MM.1S (cell line): Measurements from ENCODE around the gene BCL2.

Experiments used
- DNase-seq: peaks from one replicate; pipeline ENCODE4 v3.0.0-alpha.2; 2015
- H2AFZ ChIP-seq: fragments of 300-600 bp; sonication (generic); 2 replicates; pipeline ENCODE4 v1.6.0; 2016; ENCODE audit warnings: antibody characterized with exemption, low read length
- H3F3A ChIP-seq: fragments of 300-600 bp; sonication (generic); 2 replicates; pipeline ENCODE4 v1.6.1; 2016; ENCODE audit warnings: mild to moderate bottlenecking, antibody characterized with exemption, low read length, moderate library complexity, mixed read lengths; ENCODE audit not compliant: insufficient read depth
- H3K27ac ChIP-seq: fragments of 300-600 bp; sonication (generic); 2 replicates; pipeline ENCODE4 v1.5.1; 2016; ENCODE audit warnings: mild to moderate bottlenecking, low read length
- H3K27me3 ChIP-seq: fragments of 300-600 bp; sonication (generic); replicated peaks from 2 replicates; pipeline ENCODE4 v1.6.0; 2016; ENCODE audit warnings: low read length; ENCODE audit not compliant: insufficient read depth
- H3K36me3 ChIP-seq: fragments of 300-600 bp; sonication (generic); replicated peaks from 2 replicates; pipeline ENCODE4 v1.6.1; 2016; ENCODE audit warnings: mild to moderate bottlenecking, low read length, mixed read lengths; ENCODE audit not compliant: insufficient read depth
- H3K4me1 ChIP-seq: fragments of 300-600 bp; sonication (generic); 2 replicates; pipeline ENCODE4 v1.6.1; 2016; ENCODE audit warnings: low read length, mixed read lengths
- H3K4me2 ChIP-seq: fragments of 300-600 bp; sonication (generic); 2 replicates; pipeline ENCODE4 v1.6.0; 2016; ENCODE audit warnings: low read depth, low read length
- H3K4me3 ChIP-seq: fragments of 300-600 bp; sonication (generic); 2 replicates; pipeline ENCODE4 v1.5.1; 2016; ENCODE audit warnings: low read length, mixed read lengths
- H3K79me2 ChIP-seq: fragments of 300-600 bp; sonication (generic); 2 replicates; pipeline ENCODE4 v1.6.1; 2016; ENCODE audit warnings: mixed run types, low read length, mixed read lengths
- H3K9ac ChIP-seq: fragments of 300-600 bp; sonication (generic); 2 replicates; pipeline ENCODE4 v1.6.1; 2016; ENCODE audit warnings: low read length, mixed read lengths
- H3K9me2 ChIP-seq: fragments of 300-600 bp; sonication (generic); replicated peaks from 2 replicates; pipeline ENCODE4 v1.6.1; 2016; ENCODE audit warnings: mild to moderate bottlenecking, low read length, mixed read lengths; ENCODE audit not compliant: insufficient read depth
- H3K9me3 ChIP-seq: fragments of 300-600 bp; sonication (generic); replicated peaks from 2 replicates; pipeline ENCODE4 v1.6.1; 2016; ENCODE audit warnings: mild to moderate bottlenecking, low read length, mixed read lengths; ENCODE audit not compliant: insufficient read depth
- H4K20me1 ChIP-seq: fragments of 300-600 bp; sonication (generic); 2 replicates; pipeline ENCODE4 v1.6.1; 2016; ENCODE audit warnings: mild to moderate bottlenecking, low read length, moderate library complexity, mixed read lengths; ENCODE audit not compliant: insufficient read depth
- EZH2 ChIP-seq: fragments of 300-600 bp; sonication (generic); optimal IDR thresholded peaks from 2 replicates; pipeline ENCODE3; 2017; ENCODE audit warnings: low read depth, mild to moderate bottlenecking, antibody characterized with exemption, low read length, mixed read lengths
- EZH2phosphoT487 ChIP-seq: fragments of 300-600 bp; sonication (generic); IDR thresholded peaks from 2 replicates; pipeline ENCODE4 v1.6.1; 2018; ENCODE audit warnings: antibody characterized with exemption, low read length
- TF ChIP-seq, protein P1 (sequence below): fragments of 300-600 bp; sonication (generic); IDR thresholded peaks from 2 replicates; pipeline ENCODE4 v1.5.1; 2016; ENCODE audit warnings: antibody characterized with exemption, low read length, mixed read lengths

BCL2 gene

DNA sequence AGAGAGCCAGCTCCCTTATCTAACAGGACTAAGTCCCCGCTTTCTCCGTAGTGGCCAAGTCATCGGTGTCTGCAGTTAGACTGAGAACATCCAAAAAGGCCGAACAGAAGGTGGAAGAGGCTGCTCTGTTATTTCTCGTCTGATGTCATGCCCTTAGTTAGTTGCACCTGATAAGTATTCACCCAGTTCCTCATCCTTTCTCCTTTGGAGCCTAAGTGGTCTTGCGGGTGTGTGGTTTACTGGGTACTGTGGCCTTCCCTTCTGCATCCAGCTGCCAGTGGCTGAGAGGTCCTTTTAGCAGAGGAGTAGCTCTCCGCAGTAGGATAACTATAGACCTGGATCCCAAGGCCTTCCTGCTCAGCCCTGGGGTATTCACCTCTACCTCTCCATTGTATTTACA is 211.6 kb downstream of the BCL2 start:
- Histone ChIP-seq H3K4me3 (no peak overlapping the region), H3K79me2 (no peaks in the 10 kb centered on the region), H3K36me3 (no peaks in the 10 kb centered on the region), H3F3A (peaks cover 10% of the 10 kb centered on the region; the same call in 1 of the 2 replicates), H3K27ac (no peak overlapping the region), H3K9me3 (no peaks in the 10 kb centered on the region), H3K27me3 (no peaks in the 10 kb centered on the region), H3K4me2 (no peak overlapping the region), H4K20me1 (no peaks in the 10 kb centered on the region), H3K4me1 (peaks cover 27% of the 10 kb centered on the region), H3K9me2 (no peaks in the 10 kb centered on the region), H2AFZ (no peak overlapping the region), H3K9ac (no peak overlapping the region)
- TF ChIP-seq EZH2phosphoT487 (no peak), EZH2 (no peak)
- TF ChIP-seq, protein P1, sequence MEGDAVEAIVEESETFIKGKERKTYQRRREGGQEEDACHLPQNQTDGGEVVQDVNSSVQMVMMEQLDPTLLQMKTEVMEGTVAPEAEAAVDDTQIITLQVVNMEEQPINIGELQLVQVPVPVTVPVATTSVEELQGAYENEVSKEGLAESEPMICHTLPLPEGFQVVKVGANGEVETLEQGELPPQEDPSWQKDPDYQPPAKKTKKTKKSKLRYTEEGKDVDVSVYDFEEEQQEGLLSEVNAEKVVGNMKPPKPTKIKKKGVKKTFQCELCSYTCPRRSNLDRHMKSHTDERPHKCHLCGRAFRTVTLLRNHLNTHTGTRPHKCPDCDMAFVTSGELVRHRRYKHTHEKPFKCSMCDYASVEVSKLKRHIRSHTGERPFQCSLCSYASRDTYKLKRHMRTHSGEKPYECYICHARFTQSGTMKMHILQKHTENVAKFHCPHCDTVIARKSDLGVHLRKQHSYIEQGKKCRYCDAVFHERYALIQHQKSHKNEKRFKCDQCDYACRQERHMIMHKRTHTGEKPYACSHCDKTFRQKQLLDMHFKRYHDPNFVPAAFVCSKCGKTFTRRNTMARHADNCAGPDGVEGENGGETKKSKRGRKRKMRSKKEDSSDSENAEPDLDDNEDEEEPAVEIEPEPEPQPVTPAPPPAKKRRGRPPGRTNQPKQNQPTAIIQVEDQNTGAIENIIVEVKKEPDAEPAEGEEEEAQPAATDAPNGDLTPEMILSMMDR: no peak
- DNase-seq: no peak

DNA sequence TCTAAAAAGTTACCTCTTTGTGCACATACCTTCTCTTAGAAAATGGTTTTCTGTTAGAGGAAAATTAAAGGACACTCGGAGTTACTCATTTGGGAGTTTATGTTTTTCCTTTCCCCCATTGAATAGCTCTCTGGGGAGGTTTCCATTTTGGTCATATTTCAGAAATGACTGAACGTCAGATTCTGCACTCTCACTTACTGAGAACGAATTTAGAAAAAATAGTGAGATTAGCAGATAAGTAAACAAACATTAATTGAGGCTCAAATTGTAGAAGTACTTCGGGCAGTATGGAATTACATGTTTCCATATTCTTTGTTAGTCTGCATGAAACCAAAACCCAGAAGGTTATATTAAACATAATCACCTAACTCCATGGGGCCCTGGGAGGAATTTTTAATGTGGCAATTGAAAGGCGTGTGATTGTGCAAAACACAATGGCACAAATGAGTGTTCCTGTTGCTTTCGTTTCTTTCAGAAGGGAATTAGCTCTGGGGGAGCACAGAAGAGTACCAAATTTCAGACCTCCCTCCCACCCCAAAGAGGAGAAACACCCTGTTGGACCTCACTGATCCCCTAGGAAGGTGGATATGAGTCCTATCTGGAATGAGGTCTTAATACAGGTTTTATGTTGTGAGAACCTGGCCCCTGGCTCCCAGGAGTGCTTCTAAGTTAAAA is 212.3 kb downstream of the BCL2 start:
- Histone ChIP-seq H3K4me2 (peak overlapping the region; percentile 50), H2AFZ (peak overlapping the region; percentile 16; the same call in 1 of the 2 replicates), H3F3A (peaks cover 9% of the 10 kb centered on the region; the same call in 1 of the 2 replicates), H3K36me3 (no peaks in the 10 kb centered on the region), H3K4me3 (peak overlapping the region; percentile 27), H3K9ac (peak overlapping the region; percentile 1; the same call in 1 of the 2 replicates), H3K9me2 (no peaks in the 10 kb centered on the region), H3K27ac (peak overlapping the region; percentile 20; the same call in 1 of the 2 replicates), H3K9me3 (no peaks in the 10 kb centered on the region), H3K27me3 (no peaks in the 10 kb centered on the region), H4K20me1 (no peaks in the 10 kb centered on the region), H3K79me2 (no peaks in the 10 kb centered on the region), H3K4me1 (peaks cover 21% of the 10 kb centered on the region)
- DNase-seq: no peak
- TF ChIP-seq EZH2phosphoT487 (no peak), EZH2 (no peak)
- TF ChIP-seq, protein P1: no peak

DNA sequence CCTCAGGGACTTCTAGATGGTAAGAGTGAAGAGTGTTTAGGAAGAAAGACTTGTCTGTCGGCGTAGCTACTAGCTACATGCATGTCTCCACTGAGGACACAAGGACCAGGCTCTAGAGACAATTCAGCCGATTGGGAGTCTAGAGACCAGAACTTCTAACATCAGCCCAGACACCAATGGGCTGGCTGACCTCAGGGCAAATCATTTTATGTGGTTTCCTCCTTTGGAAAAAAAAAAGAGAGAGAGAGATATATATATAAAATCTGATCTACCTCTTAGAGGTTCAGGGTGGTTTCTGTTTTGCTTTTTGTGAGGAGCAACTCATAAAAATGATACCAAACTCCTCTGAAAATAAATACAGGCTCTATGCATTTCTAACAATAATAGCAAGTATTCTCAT is 212.8 kb downstream of the BCL2 start:
- Histone ChIP-seq H3K9ac (peak overlapping the region; percentile 1; the same call in 1 of the 2 replicates), H3K9me3 (no peaks in the 10 kb centered on the region), H3F3A (peaks cover 4% of the 10 kb centered on the region; the same call in 1 of the 2 replicates), H3K9me2 (no peaks in the 10 kb centered on the region), H4K20me1 (no peaks in the 10 kb centered on the region), H3K36me3 (no peaks in the 10 kb centered on the region), H3K4me2 (peak overlapping the region; percentile 50), H2AFZ (peak overlapping the region; percentile 16), H3K4me3 (peak overlapping the region; percentile 27), H3K4me1 (peaks cover 15% of the 10 kb centered on the region), H3K27ac (peak overlapping the region; percentile 20; the same call in 1 of the 2 replicates), H3K79me2 (no peaks in the 10 kb centered on the region), H3K27me3 (no peaks in the 10 kb centered on the region)
- TF ChIP-seq EZH2phosphoT487 (no peak), EZH2 (no peak)
- TF ChIP-seq, protein P1: no peak
- peak; percentile 44 for DNase-seq
